Thyroid gland (tissue), 4 donors: ENCODE data around the gene CCL4. TPM values are rescaled to one million over a fixed set of nuclear protein-coding genes. Genes with fewer than 3 reads are reported as not detected.
A peak's percentile ranks its signal among the peaks of the same experiment; 100 is the strongest.

Experiments used
- DNase-seq, 2 donors: peaks; one replicate each; pipeline ENCODE4 v3.0.0-alpha.2; 2019
- H3K27ac ChIP-seq, 3 donors: fragments of 200-600 bp; sonication (generic); 1 replicate in 2 of 3; 2 replicates in 1 of 3; pipeline ENCODE4 v1.5.1; 2016 to 2019; ENCODE audit warnings: mild to moderate bottlenecking in 1 of 3, moderate library complexity in 1 of 3
- H3K27me3 ChIP-seq: fragments of 200-600 bp; sonication (generic); one replicate; pipeline ENCODE4 v1.5.1; 2019
- H3K36me3 ChIP-seq, 2 donors: fragments of 200-600 bp; sonication (generic); one replicate each; pipeline ENCODE4 v1.5.1; 2016 to 2019
- H3K4me1 ChIP-seq, 2 donors: fragments of 200-600 bp; sonication (generic); one replicate each; pipeline ENCODE4 v1.5.1; 2017 to 2019
- H3K4me3 ChIP-seq, 3 donors: fragments of 200-600 bp; sonication (generic); replicated peaks in 1 of 3; 1 replicate in 2 of 3; 2 replicates in 1 of 3; pipeline ENCODE4 v1.5.1; 2016; ENCODE audit warnings: mild to moderate bottlenecking in 1 of 3
- H3K9me3 ChIP-seq: fragments of 200-600 bp; sonication (generic); one replicate; pipeline ENCODE4 v1.5.1; 2017
- POLR2A ChIP-seq, 2 donors: fragments of 450-650 bp; IDR thresholded peaks; one replicate each; pipeline ENCODE4 v1.6.1; 2017; ENCODE audit warnings: antibody characterized with exemption in 2 of 2, mild to moderate bottlenecking in 2 of 2, moderate library complexity in 1 of 2
- WGBS, 2 donors: methylation state at CpG; one replicate each; pipeline ENCODE4 v1.1.5; 2017; 5-methylcytosine and 5-hydroxymethylcytosine counted together
- intact Hi-C: fragments of 100-400 bp; cut with DNase I; formaldehyde crosslinking; loops from one replicate; pipeline ENCODE4 v1.15.1; 2023
- total RNA-seq, 4 donors: library from RNA; depleted of rRNA; stranded (reverse); fragments of >200 nt; gene quantifications; one replicate each; pipeline ENCODE4 v1.2.3, GENCODE V29; 2016
- TF ChIP-seq, protein P1 (sequence below), 6 experiments: fragments of 200-600 bp in 3 of 6; fragments of 450-650 bp in 3 of 6; sonication (generic) in 3 of 6; IDR thresholded peaks; one replicate each; pipeline ENCODE4 v1.5.1; 2016 to 2019; ENCODE audit warnings: antibody characterized with exemption in 6 of 6, mild to moderate bottlenecking in 2 of 6, inconsistent platforms in 1 of 6, moderate library complexity in 1 of 6

The CCL4 gene
- total RNA-seq, 4 donors from 2014 or later: 0.78 to 4.3 (median 2.7) TPM; not detected in 1

DNA sequence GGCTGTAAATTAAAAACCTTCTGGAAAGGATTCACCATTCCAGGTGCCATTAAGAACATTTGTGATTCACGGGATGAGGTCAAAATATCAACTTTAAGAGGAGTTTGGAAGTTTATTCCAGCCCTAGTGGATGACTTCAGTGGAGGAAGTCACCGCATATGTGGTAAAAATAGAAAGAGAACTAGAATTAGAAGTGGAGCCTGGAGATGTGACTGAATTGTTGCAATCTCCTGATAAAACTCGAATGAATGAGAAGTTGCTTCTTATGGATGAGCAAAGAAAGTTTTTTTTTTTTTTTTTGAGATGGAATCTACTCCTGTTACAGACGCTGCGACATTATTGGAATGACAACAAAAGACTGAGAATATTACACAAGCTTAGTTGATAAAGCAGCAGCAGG, 26.7 kb downstream of the CCL4 start:
- no peaks in the 10 kb centered on the region for H3K27me3 ChIP-seq
- H3K36me3 ChIP-seq: no peaks in the 10 kb centered on the region
- peaks cover 0 to 20% of the 10 kb centered on the region in 2 donors for H3K4me1 ChIP-seq
- intact Hi-C loops: no loop called here
- no peak overlapping the region for H3K4me3 ChIP-seq
- H3K9me3 ChIP-seq: no peaks in the 10 kb centered on the region
- no peak overlapping the region for H3K27ac ChIP-seq
- WGBS, 2 donors: 77 to 79% methylated on average over 5 of the region's 5 CpGs
- DNase-seq: no peak
- TF ChIP-seq, protein P1, sequence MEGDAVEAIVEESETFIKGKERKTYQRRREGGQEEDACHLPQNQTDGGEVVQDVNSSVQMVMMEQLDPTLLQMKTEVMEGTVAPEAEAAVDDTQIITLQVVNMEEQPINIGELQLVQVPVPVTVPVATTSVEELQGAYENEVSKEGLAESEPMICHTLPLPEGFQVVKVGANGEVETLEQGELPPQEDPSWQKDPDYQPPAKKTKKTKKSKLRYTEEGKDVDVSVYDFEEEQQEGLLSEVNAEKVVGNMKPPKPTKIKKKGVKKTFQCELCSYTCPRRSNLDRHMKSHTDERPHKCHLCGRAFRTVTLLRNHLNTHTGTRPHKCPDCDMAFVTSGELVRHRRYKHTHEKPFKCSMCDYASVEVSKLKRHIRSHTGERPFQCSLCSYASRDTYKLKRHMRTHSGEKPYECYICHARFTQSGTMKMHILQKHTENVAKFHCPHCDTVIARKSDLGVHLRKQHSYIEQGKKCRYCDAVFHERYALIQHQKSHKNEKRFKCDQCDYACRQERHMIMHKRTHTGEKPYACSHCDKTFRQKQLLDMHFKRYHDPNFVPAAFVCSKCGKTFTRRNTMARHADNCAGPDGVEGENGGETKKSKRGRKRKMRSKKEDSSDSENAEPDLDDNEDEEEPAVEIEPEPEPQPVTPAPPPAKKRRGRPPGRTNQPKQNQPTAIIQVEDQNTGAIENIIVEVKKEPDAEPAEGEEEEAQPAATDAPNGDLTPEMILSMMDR (IDR thresholded peaks at IDR 0.05): no peak
- no peak for TF ChIP-seq POLR2A (IDR thresholded peaks at IDR 0.05)

DNA sequence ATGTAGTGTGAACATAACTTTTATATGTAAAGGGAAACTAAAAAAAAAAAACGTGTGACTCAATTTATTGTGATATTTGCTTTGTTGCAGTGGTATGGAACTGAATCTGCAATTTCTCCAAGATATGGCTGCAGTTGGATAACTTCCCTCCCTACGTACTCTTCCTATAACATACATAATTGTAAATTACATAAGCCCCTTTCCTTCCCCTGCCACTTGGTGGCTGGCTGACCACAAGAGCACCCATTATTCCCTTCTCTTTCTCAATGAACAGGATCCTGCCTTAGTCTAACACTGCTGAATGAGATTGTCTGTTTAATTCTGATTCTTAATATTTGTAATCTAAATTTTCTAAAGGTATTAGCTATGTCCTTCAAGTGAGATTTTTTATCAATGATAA, 27.8 kb downstream of the CCL4 start:
- peaks cover 0 to 20% of the 10 kb centered on the region in 2 donors for H3K4me1 ChIP-seq
- no peaks in the 10 kb centered on the region for H3K9me3 ChIP-seq
- 76 to 80% methylated on average over 2 of the region's 2 CpGs for WGBS, 2 donors
- no peak for TF ChIP-seq POLR2A (IDR thresholded peaks at IDR 0.05)
- TF ChIP-seq, protein P1 (IDR thresholded peaks at IDR 0.05): no peak
- no peaks in the 10 kb centered on the region for H3K27me3 ChIP-seq
- no peak for DNase-seq
- intact Hi-C loops: no loop called here
- H3K36me3 ChIP-seq: no peaks in the 10 kb centered on the region
- no peak overlapping the region for H3K27ac ChIP-seq
- no peak overlapping the region for H3K4me3 ChIP-seq

DNA sequence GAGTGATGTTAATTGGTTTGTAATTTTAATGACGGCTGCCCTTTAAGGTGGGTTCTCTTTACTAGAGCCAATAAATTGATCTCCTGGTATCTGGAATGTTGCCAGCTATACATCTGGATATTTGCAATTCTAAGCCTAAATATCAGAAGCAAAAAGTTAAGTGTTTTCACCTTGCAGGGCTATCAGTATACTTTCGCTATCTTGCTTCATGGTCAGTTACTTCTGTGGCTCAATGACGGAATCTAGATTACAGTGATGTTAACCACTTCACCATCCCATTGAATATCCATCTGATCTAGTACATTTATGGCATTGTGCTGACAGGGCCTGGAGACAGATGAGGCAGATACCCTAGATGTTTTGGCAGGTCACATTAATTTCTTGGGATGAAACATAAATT, 28.3 kb downstream of the CCL4 start:
- no peak for DNase-seq
- 90 to 92% methylated on average over 3 of the region's 3 CpGs for WGBS, 2 donors
- no peak for TF ChIP-seq POLR2A (IDR thresholded peaks at IDR 0.05)
- TF ChIP-seq, protein P1 (IDR thresholded peaks at IDR 0.05): no peak
- H3K27me3 ChIP-seq: no peaks in the 10 kb centered on the region
- H3K4me1 ChIP-seq: peaks cover 0 to 20% of the 10 kb centered on the region in 2 donors
- H3K27ac ChIP-seq: no peak overlapping the region
- no peak overlapping the region for H3K4me3 ChIP-seq
- no peaks in the 10 kb centered on the region for H3K36me3 ChIP-seq
- H3K9me3 ChIP-seq: no peaks in the 10 kb centered on the region
- intact Hi-C loops: no loop called here

DNA sequence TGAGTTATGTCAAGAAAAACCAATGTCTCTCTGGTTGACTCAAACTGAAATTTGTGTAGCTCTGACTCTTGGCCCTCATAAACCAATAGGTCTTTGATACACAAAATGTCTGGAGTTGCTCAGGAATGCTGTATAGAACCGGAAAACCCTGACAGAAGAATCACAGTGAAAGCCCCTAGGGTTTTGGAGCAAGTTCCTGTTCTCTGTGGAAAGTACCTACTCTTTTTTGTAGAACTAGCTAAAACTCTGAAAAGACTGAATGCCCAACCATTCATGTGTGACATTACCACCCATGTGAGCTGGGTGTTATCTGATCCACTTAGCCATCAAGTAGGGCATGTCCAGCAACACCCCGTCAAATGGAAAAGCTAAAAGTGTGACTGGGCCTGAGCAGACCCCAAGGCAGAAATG, 28.8 kb downstream of the CCL4 start:
- Histone ChIP-seq H3K4me1 (peaks cover 0 to 20% of the 10 kb centered on the region in 2 donors), H3K27me3 (no peaks in the 10 kb centered on the region), H3K27ac (no peak overlapping the region), H3K9me3 (no peaks in the 10 kb centered on the region), H3K36me3 (no peaks in the 10 kb centered on the region), H3K4me3 (no peak overlapping the region)
- TF ChIP-seq, protein P1 (IDR thresholded peaks at IDR 0.05): no peak
- TF ChIP-seq POLR2A (IDR thresholded peaks at IDR 0.05): no peak
- DNase-seq: peak; percentile 21 to 31
- intact Hi-C loops: no loop called here
- 23 to 29% methylated on average over 2 of the region's 2 CpGs for WGBS, 2 donors

DNA sequence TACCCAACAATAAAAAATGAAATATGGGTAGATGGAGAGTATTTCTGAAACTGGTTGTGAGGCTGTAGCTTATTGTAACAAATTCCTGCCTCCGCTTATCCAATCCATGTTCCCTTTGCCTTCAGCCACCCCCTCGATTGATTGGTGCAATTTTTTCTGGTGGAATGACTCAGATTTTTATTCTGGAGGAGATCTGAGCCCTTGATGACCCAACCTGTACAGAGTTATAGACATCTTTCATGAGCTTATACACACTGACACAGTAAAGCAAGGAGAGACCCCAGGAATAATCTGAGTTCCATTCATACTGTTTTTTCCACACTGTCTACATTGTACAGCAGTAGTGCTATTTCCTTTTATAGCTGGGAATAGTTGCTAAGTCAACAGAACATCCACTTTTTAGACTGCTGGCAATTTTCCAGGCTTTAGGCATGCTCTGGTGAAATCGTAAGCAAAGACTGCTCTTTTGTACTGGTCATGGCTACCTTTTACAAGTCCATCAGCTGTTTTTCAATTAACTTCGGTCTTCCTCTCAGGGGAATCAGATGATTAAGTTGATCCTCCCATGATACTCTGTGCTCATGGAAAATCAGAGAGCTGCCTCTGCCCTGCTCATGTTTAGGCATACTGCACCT, 30.1 kb downstream of the CCL4 start:
- TF ChIP-seq, protein P1 (IDR thresholded peaks at IDR 0.05): no peak
- no peak for TF ChIP-seq POLR2A (IDR thresholded peaks at IDR 0.05)
- no peaks in the 10 kb centered on the region for H3K9me3 ChIP-seq
- peaks cover 0 to 20% of the 10 kb centered on the region in 2 donors for H3K4me1 ChIP-seq
- no peak overlapping the region for H3K4me3 ChIP-seq
- intact Hi-C loops: no loop called here
- DNase-seq: peak; percentile 45 to 49
- H3K27ac ChIP-seq: no peak overlapping the region
- 40 to 47% methylated on average over 4 of the region's 4 CpGs for WGBS, 2 donors
- no peaks in the 10 kb centered on the region for H3K27me3 ChIP-seq
- no peaks in the 10 kb centered on the region for H3K36me3 ChIP-seq
